AG09309 (cell line): Measurements from ENCODE around the gene PTPRT.

Experiments
- DNase-seq: peaks from one replicate; pipeline ENCODE4 v3.0.0-alpha.2; 2010; ENCODE audit warnings: low read depth
- H3K4me3 ChIP-seq: 2 replicates; pipeline ENCODE4 v1.5.1; 2011; ENCODE audit warnings: mild to moderate bottlenecking, low read depth, low read length, moderate library complexity; ENCODE audit not compliant: control insufficient read depth
- CTCF ChIP-seq: IDR thresholded peaks from 2 replicates; pipeline ENCODE4 v1.5.1; 2011; ENCODE audit warnings: mild to moderate bottlenecking, low read depth, low read length, inconsistent platforms; ENCODE audit not compliant: insufficient read depth, control insufficient read depth; ENCODE audit errors: missing control alignments

PTPRT gene

GRCh38 chr20:42972591-42972990 is 217.1 kb downstream of the PTPRT start:
- no peak for DNase-seq
- TF ChIP-seq CTCF: no peak
- no peak overlapping the region for H3K4me3 ChIP-seq

- no peak for DNase-seq
- H3K4me3 ChIP-seq: no peak overlapping the region
- no peak for TF ChIP-seq CTCF
Observed at GRCh38 chr20:42968746-42969145, 221.0 kb downstream of the PTPRT start.

GRCh38 chr20:42963796-42964195 is 225.9 kb downstream of the PTPRT start:
- DNase-seq: no peak
- H3K4me3 ChIP-seq: no peak overlapping the region
- TF ChIP-seq CTCF: no peak

- DNase-seq: no peak
- no peak for TF ChIP-seq CTCF
- H3K4me3 ChIP-seq: no peak overlapping the region
Observed at GRCh38 chr20:42961771-42962170, 227.9 kb downstream of the PTPRT start.

GRCh38 chr20:42959996-42960395 is 229.7 kb downstream of the PTPRT start:
- no peak overlapping the region for H3K4me3 ChIP-seq
- DNase-seq: no peak
- TF ChIP-seq CTCF: no peak

GRCh38 chr20:42958367-42959069 is 231.2 kb downstream of the PTPRT start:
- TF ChIP-seq CTCF: no peak
- H3K4me3 ChIP-seq: no peak overlapping the region
- DNase-seq: no peak
